Tibial nerve (tissue), 4 donors: ENCODE data around the gene SELENBP1. TPM values are rescaled to one million over a fixed set of nuclear protein-coding genes. Genes with fewer than 3 reads are reported as not detected.

ENCODE experiments used
- DNase-seq, 2 donors: peaks; one replicate each; pipeline ENCODE4 v3.0.0-alpha.2; 2019; ENCODE audit warnings: low spot score in 2 of 2
- H3K27ac ChIP-seq, 4 donors: fragments of 200-600 bp; sonication (generic) in 3 of 4; one replicate each; pipeline ENCODE4 v1.5.1; 2017 to 2019; ENCODE audit warnings: mild to moderate bottlenecking in 1 of 4
- H3K27me3 ChIP-seq, 2 donors: fragments of 200-600 bp; sonication (generic) in 1 of 2; one replicate each; pipeline versions ENCODE4 v1.5.1 to v1.6.0; 2017 to 2019
- H3K36me3 ChIP-seq, 3 donors: fragments of 200-600 bp; sonication (generic); one replicate each; pipeline ENCODE4 v1.5.1; 2018 to 2019
- H3K4me1 ChIP-seq, 4 donors: fragments of 200-600 bp; sonication (generic) in 3 of 4; one replicate each; pipeline ENCODE4 v1.5.1; 2017 to 2019
- H3K4me3 ChIP-seq, 4 donors: fragments of 200-600 bp; sonication (generic) in 3 of 4; one replicate each; pipeline ENCODE4 v1.5.1; 2017 to 2019; ENCODE audit warnings: mild to moderate bottlenecking in 1 of 4, moderate library complexity in 1 of 4
- H3K9me3 ChIP-seq, 4 donors: fragments of 200-600 bp; sonication (generic) in 3 of 4; one replicate each; pipeline ENCODE4 v1.5.1; 2017 to 2019
- EP300 ChIP-seq, 2 donors: sonication (generic); formaldehyde crosslinking; IDR thresholded peaks; one replicate each; pipeline ENCODE4 v1.6.1; 2017; ENCODE audit warnings: antibody characterized with exemption in 2 of 2, mild to moderate bottlenecking in 1 of 2
- POLR2A ChIP-seq, 2 donors: fragments of 450-650 bp; IDR thresholded peaks; one replicate each; pipeline ENCODE4 v1.6.1; 2017; ENCODE audit warnings: antibody characterized with exemption in 2 of 2, mild to moderate bottlenecking in 2 of 2, moderate library complexity in 2 of 2
- WGBS, 2 donors: methylation state at CpG; one replicate each; pipeline ENCODE4 v1.1.5; 2018; 5-methylcytosine and 5-hydroxymethylcytosine counted together
- total RNA-seq, 4 donors: library from RNA; depleted of rRNA; stranded (reverse); fragments of >200 nt; gene quantifications; one replicate each; pipeline ENCODE4 v1.1.0, GENCODE V29; 2016
- TF ChIP-seq, protein P1 (sequence below), 5 experiments: fragments of 200-600 bp in 3 of 5; fragments of 450-650 bp in 2 of 5; sonication (generic) in 3 of 5; IDR thresholded peaks; one replicate each; pipeline ENCODE4 v1.5.1; 2016 to 2019; ENCODE audit warnings: antibody characterized with exemption in 5 of 5, mild to moderate bottlenecking in 3 of 5, moderate library complexity in 2 of 5

The SELENBP1 gene
- total RNA-seq, 4 donors from 2014 or later = 65.7 to 159 (median 130) TPM

DNA sequence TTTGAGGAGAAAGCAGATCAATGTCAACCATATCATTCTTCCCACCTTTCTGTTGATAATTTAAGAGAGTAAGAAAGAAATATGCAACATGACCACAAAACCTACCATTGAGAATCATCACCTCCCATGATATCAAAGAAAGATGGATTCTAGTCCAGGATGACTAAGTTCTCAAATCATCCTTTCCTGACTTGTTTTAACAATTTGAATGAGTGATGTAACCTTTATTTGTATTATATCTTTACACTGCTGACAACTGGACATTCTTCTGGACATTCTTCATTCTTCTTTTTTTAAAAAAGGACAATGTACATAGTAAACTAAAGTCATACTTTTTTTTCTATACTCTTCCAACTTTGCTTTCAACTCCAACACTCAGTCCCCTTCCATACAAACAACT lies 36.4 kb upstream of the SELENBP1 start:
- no peak for TF ChIP-seq EP300 (IDR thresholded peaks at IDR 0.05)
- no peak for TF ChIP-seq POLR2A (IDR thresholded peaks at IDR 0.05)
- TF ChIP-seq, protein P1, sequence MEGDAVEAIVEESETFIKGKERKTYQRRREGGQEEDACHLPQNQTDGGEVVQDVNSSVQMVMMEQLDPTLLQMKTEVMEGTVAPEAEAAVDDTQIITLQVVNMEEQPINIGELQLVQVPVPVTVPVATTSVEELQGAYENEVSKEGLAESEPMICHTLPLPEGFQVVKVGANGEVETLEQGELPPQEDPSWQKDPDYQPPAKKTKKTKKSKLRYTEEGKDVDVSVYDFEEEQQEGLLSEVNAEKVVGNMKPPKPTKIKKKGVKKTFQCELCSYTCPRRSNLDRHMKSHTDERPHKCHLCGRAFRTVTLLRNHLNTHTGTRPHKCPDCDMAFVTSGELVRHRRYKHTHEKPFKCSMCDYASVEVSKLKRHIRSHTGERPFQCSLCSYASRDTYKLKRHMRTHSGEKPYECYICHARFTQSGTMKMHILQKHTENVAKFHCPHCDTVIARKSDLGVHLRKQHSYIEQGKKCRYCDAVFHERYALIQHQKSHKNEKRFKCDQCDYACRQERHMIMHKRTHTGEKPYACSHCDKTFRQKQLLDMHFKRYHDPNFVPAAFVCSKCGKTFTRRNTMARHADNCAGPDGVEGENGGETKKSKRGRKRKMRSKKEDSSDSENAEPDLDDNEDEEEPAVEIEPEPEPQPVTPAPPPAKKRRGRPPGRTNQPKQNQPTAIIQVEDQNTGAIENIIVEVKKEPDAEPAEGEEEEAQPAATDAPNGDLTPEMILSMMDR (IDR thresholded peaks at IDR 0.05) = no peak
- no peak for DNase-seq
- Histone ChIP-seq H3K27me3 (no peaks in the 10 kb centered on the region), H3K4me3 (no peak overlapping the region), H3K4me1 (peaks cover 0 to 11% (median 0%) of the 10 kb centered on the region in 4 donors), H3K9me3 (no peaks in the 10 kb centered on the region), H3K27ac (no peak overlapping the region), H3K36me3 (peaks cover 0 to 93% (median 53%) of the 10 kb centered on the region in 3 donors)

DNA sequence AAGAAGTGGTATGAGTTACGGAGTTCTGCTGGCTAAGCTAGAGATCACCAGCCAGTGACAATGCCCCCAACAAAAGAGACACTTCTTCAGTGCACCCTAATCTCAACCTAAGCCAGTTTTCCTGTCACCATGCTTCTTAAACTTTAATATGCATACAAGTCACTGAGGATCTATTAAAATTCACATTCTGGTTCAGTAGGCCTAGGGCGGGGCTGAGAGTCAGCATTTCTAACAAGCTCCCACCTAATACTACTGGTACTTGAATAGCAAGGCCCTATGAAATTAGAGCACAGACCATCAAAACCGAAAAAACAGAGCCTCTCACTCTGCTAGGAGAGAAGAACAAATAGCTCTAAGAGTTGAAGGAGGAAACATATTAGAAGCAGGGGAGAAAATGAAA lies 34.8 kb upstream of the SELENBP1 start:
- Histone ChIP-seq H3K36me3 (peaks cover 0 to 94% (median 53%) of the 10 kb centered on the region in 3 donors), H3K27ac (peak overlapping the region; percentile 8 to 78 (median 45)), H3K9me3 (no peaks in the 10 kb centered on the region), H3K27me3 (no peaks in the 10 kb centered on the region), H3K4me1 (peaks cover 0 to 11% (median 0%) of the 10 kb centered on the region in 4 donors), H3K4me3 (no peak overlapping the region)
- 75 to 83% methylated on average over 3 of the region's 3 CpGs for WGBS, 2 donors
- no peak for TF ChIP-seq EP300 (IDR thresholded peaks at IDR 0.05)
- TF ChIP-seq, protein P1 (IDR thresholded peaks at IDR 0.05) = no peak
- no peak for DNase-seq

DNA sequence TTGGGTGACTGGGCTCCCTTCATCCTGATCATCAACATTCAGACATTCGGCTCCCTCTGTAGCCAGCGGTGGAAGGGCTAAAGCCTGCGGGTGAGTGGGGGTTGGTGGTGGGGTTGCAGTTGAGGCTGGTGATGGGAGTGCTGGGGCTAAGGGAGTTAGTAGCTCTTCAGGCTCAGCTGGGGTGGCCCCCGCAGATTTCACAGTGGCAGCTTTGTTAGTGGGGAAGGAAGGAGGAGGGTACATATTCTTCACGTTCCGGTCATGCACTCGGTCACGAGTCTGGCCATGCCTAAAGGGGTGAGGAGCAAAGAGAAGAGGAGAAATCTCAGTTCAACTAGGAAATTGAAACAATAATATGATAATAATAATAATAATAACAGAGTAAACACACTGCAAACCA lies 33.7 kb upstream of the SELENBP1 start:
- Histone ChIP-seq H3K27ac (peak overlapping the region; percentile 8 to 78 (median 45)), H3K9me3 (no peaks in the 10 kb centered on the region), H3K4me1 (peaks cover 0 to 17% (median 1%) of the 10 kb centered on the region in 4 donors), H3K27me3 (no peaks in the 10 kb centered on the region), H3K36me3 (peaks cover 0 to 94% (median 47%) of the 10 kb centered on the region in 3 donors), H3K4me3 (no peak overlapping the region)
- no peak for DNase-seq
- TF ChIP-seq, protein P1 (IDR thresholded peaks at IDR 0.05) = no peak
- TF ChIP-seq POLR2A (IDR thresholded peaks at IDR 0.05) = no peak
- no peak for TF ChIP-seq EP300 (IDR thresholded peaks at IDR 0.05)
- WGBS, 2 donors = 53 to 55% methylated on average over 8 of the region's 8 CpGs

DNA sequence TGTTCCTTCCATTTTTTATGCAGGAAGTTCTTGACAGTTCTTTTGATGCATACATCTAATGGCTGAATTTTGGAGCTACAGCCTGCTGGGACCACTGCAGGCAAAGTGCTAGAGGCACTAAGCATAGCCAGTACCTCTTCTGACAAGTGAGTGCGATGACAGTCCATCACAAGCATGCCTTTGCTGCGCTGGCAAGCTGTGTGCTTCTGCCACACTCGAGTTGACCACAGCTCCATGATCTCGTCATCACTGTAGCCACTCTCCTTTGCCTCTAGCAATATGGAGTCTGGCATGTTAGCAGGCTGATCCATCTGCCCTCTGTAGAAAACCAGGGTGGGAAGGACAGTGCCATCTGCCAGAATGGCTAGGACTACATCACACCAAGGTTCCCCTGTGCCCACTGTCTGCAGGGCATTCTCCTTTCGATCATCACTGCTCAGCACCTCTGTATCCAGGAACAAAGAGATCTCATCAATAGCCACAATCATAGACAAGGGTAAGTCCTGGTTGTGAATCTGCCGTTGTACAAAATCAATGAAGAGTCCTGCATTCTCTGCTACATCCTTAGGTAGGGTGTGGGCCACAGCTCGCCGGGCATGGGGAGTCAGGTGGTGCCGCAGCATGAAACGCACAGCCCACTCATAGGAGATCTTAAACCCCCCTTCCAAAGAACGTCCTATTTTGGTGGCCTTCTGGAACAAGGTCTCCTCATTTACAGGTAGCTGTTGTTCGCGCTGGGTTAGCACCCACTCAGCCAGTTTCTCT lies 32.9 kb upstream of the SELENBP1 start:
- Histone ChIP-seq H3K36me3 (peaks cover 0 to 93% (median 40%) of the 10 kb centered on the region in 3 donors), H3K9me3 (no peaks in the 10 kb centered on the region), H3K4me3 (no peak overlapping the region), H3K27ac (peak overlapping the region in 2 of 4 donors; percentile 63 to 78), H3K27me3 (no peaks in the 10 kb centered on the region), H3K4me1 (peaks cover 0 to 25% (median 8%) of the 10 kb centered on the region in 4 donors)
- TF ChIP-seq EP300 (IDR thresholded peaks at IDR 0.05) (no peak), POLR2A (IDR thresholded peaks at IDR 0.05) (no peak)
- TF ChIP-seq, protein P1 (IDR thresholded peaks at IDR 0.05) = no peak
- 80 to 86% methylated on average over 13 of the region's 13 CpGs for WGBS, 2 donors
- no peak for DNase-seq

DNA sequence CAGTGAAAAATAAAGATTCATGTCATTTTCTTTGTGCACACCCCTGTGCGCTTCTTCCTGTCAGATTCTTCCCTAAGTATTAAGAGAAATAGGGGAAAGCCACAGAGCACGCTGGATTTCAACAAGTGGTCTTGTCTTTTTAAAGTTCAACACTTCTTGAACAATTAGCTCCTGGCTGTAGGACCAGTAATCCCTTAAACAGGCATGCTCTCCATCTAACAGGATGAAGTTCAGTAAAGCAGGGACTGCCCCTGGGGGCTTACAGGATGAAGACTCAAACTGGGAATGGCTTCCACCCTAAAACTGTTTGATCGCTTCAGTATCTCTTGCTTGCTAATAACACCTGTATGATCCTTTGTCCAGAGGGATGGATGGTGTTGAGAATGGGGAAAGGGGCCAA lies 31.1 kb upstream of the SELENBP1 start:
- WGBS, 2 donors = 84 to 91% methylated on average over 3 of the region's 3 CpGs
- Histone ChIP-seq H3K27me3 (no peaks in the 10 kb centered on the region), H3K4me1 (peaks cover 0 to 29% (median 12%) of the 10 kb centered on the region in 4 donors), H3K4me3 (no peak overlapping the region), H3K36me3 (peaks cover 0 to 76% (median 29%) of the 10 kb centered on the region in 3 donors), H3K27ac (no peak overlapping the region), H3K9me3 (no peaks in the 10 kb centered on the region)
- TF ChIP-seq EP300 (IDR thresholded peaks at IDR 0.05) (no peak), POLR2A (IDR thresholded peaks at IDR 0.05) (no peak)
- TF ChIP-seq, protein P1 (IDR thresholded peaks at IDR 0.05) = no peak
- no peak for DNase-seq
